A549 (cell line): Measurements from ENCODE around the gene SLC5A10. TPM values are rescaled to one million over a fixed set of nuclear protein-coding genes. Genes with fewer than 3 reads are reported as not detected.
"Not testable (repeated sequence)": the region's sequence is repeated elsewhere in the genome, so short reads cannot be mapped to it uniquely, and the experiment has no call there.

ENCODE experiments used
- ATAC-seq, 2 experiments: fragments of 200-7000 bp in 1 of 2; fragments of >200 bp in 1 of 2; cut with Nextera tagmentation in 1 of 2; cut with Tn5 transposase in 1 of 2; 3 replicates each; pipeline versions ENCODE4 v1.8.0 to v1.9.1; 2018 to 2020; ENCODE audit warnings: mild to moderate bottlenecking in 1 of 2, moderate library complexity in 1 of 2
- CTCF ChIA-PET: fragments of 300-600 bp; sonication (Branson Sonifier 250); formaldehyde crosslinking; extraction: SDS; loops from one replicate; lab custom pipeline; 2021; ENCODE audit warnings: antibody characterized with exemption, inconsistent platforms; lab: Yijun Ruan, JAX
- POLR2A ChIA-PET: fragments of 350-600 bp; formaldehyde crosslinking; extraction: SDS; loops from one replicate; lab custom pipeline; 2021; ENCODE audit warnings: antibody characterized with exemption, inconsistent platforms; lab: Yijun Ruan, JAX
- DNase-seq, 2 experiments: peaks; one replicate each; pipeline versions ENCODE4 v3.0.0 to v3.0.0-alpha.2; 2011 to 2016; ENCODE audit warnings: low read depth in 1 of 2, low spot score in 1 of 2
- FAIRE-seq: peaks from 2 replicates; lab custom pipeline; 2011; peaks lifted over from hg19 to GRCh38; lab: Jason Lieb, UNC
- H3K27ac ChIP-seq, 2 experiments: fragments of >200 bp; sonication (Bioruptor Twin); formaldehyde crosslinking; 3 replicates each; pipeline ENCODE4 v1.5.1; 2016 to 2017
- H3K4me1 ChIP-seq: fragments of >200 bp; sonication (Bioruptor Twin); formaldehyde crosslinking; 3 replicates; pipeline ENCODE4 v1.6.1; 2016
- H3K4me2 ChIP-seq: fragments of >200 bp; sonication (Bioruptor Twin); formaldehyde crosslinking; 3 replicates; pipeline ENCODE4 v1.6.1; 2016
- H3K4me3 ChIP-seq: fragments of >200 bp; sonication (Bioruptor Twin); formaldehyde crosslinking; 3 replicates; pipeline ENCODE4 v1.5.1; 2016
- H3K9me3 ChIP-seq: fragments of >200 bp; sonication (Bioruptor Twin); formaldehyde crosslinking; 3 replicates; pipeline ENCODE4 v1.6.1; 2016
- CEBPB ChIP-seq, 2 experiments: fragments of >200 bp in 1 of 2; sonication (Bioruptor Twin) in 1 of 2; formaldehyde crosslinking in 1 of 2; IDR thresholded peaks; 2 replicates each; pipeline ENCODE4 v1.6.1; 2012 to 2016
- CHD4 ChIP-seq: fragments of 200-600 bp; sonication (generic); IDR thresholded peaks from 2 replicates; pipeline ENCODE4 v1.6.1; 2016; ENCODE audit warnings: antibody characterized with exemption, mild to moderate bottlenecking, borderline replicate concordance
- EP300 ChIP-seq, 2 experiments: fragments of >200 bp; sonication (Bioruptor Twin); formaldehyde crosslinking; IDR thresholded peaks; 2 replicates in 1 of 2; 3 replicates in 1 of 2; pipeline ENCODE4 v1.6.1; 2016 to 2017
- FOSL2 ChIP-seq, 2 experiments: fragments of 450-650 bp in 1 of 2; fragments of >200 bp in 1 of 2; sonication (Bioruptor Twin) in 1 of 2; formaldehyde crosslinking; IDR thresholded peaks; 2 replicates each; pipeline versions ENCODE4 v1.5.0 to v1.6.1; 2016 to 2020; ENCODE audit warnings: mild to moderate bottlenecking in 1 of 2, moderate library complexity in 1 of 2
- GATA3 ChIP-seq: IDR thresholded peaks from 2 replicates; pipeline ENCODE4 v1.6.1; 2012; ENCODE audit warnings: borderline replicate concordance
- HOXA7 ChIP-seq: fragments of 250-450 bp; sonication (Bioruptor Pico); IDR thresholded peaks from 2 replicates; pipeline ENCODE4 v1.5.0; 2020; ENCODE audit warnings: mild to moderate bottlenecking, moderate library complexity
- HOXB5 ChIP-seq: fragments of 250-450 bp; sonication (Bioruptor Pico); IDR thresholded peaks from 2 replicates; pipeline ENCODE4 v1.5.0; 2020; ENCODE audit warnings: mild to moderate bottlenecking, moderate library complexity
- JUN ChIP-seq, 2 experiments: fragments of >200 bp; sonication (Bioruptor Twin); formaldehyde crosslinking; IDR thresholded peaks; 2 replicates in 1 of 2; 3 replicates in 1 of 2; pipeline ENCODE4 v1.6.1; 2016 to 2017
- JUNB ChIP-seq: fragments of >200 bp; sonication (Bioruptor Twin); formaldehyde crosslinking; IDR thresholded peaks from 2 replicates; pipeline ENCODE4 v1.6.1; 2016
- MAFK ChIP-seq: fragments of 450-650 bp; IDR thresholded peaks from 2 replicates; pipeline ENCODE4 v1.6.1; 2014; ENCODE audit not compliant: partially characterized antibody
- MYC ChIP-seq: IDR thresholded peaks from 2 replicates; pipeline ENCODE4 v1.6.1; 2012; ENCODE audit warnings: mild to moderate bottlenecking, inconsistent platforms, low read length, improper control_type of control experiment, borderline replicate concordance
- NFE2L2 ChIP-seq: fragments of 150-350 bp; conservative IDR thresholded peaks from 2 replicates; pipeline ENCODE4 v1.6.1; 2014; ENCODE audit warnings: low read length
- RAD21 ChIP-seq, 2 experiments: fragments of >200 bp in 1 of 2; sonication (Bioruptor Twin) in 1 of 2; formaldehyde crosslinking in 1 of 2; IDR thresholded peaks in 1 of 2; conservative IDR thresholded peaks in 1 of 2; 2 replicates in 1 of 2; 3 replicates in 1 of 2; pipeline ENCODE4 v1.6.1; 2012 to 2018; ENCODE audit warnings: inconsistent platforms in 1 of 2
- SMC3 ChIP-seq: fragments of >200 bp; sonication (Bioruptor Twin); formaldehyde crosslinking; IDR thresholded peaks from 3 replicates; pipeline ENCODE4 v1.6.1; 2018; ENCODE audit warnings: inconsistent platforms
- WGBS: methylation state at CpG from one replicate; pipeline ENCODE4 v1.1.6; 2017; ENCODE audit errors: missing lambda C conversion rate; 5-methylcytosine and 5-hydroxymethylcytosine counted together
- polyA plus RNA-seq, 4 experiments: library from polyadenylated mRNA; depleted of rRNA in 3 of 4; stranded (reverse); fragments of >200 nt; fragmentation: RNase III in 1 of 4; extraction: RNeasy Plus Mini Kit Qiagen cat#74134 plus additional on column Dnase treatment in 1 of 4; gene quantifications; 2 replicates in 3 of 4; 3 replicates in 1 of 4; pipeline ENCODE4 v1.2.3, GENCODE V29; 2011 to 2017
- TF ChIP-seq, protein P1 (sequence below): IDR thresholded peaks from 2 replicates; pipeline ENCODE4 v1.6.1; 2012
- TF ChIP-seq, protein P2 (sequence below): IDR thresholded peaks from 2 replicates; pipeline ENCODE4 v1.6.1; 2012
- TF ChIP-seq, protein P3 (sequence below): IDR thresholded peaks from 2 replicates; pipeline ENCODE4 v1.6.1; 2012; ENCODE audit warnings: low read depth, borderline replicate concordance

SLC5A10 gene
- polyA plus RNA-seq, 2 of the 4 experiments (the other 2 are of a cell fraction): 0.15 to 0.28 TPM

DNA sequence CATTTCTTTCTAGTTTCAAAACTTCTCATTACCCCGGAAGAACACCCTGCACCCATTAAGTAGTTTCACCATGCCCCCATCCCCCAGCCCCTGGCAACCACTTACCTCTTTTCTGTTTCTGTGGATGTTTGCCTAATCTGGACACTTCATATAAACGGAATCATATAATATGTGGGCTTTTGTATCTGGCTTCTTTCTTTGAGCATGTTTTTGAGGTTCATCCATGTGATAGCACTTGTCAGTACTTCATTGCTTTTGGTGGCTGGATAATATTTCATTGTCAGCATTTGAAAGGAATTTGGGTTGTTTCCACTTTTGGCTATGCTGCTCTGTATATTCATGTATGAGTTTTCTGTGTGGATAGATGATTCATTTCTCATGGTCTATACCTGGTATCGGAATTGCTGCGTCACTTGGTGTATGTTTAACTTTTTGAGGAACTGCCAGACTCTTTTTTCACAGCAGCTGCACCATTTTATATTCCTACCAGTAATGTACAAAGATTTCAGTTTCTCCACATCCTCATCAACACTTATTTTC lies 30.0 kb upstream of the SLC5A10 start:
- FAIRE-seq (peak; percentile 100), ATAC-seq (peak; percentile 83 to 88), DNase-seq (peak; percentile 87 to 96)
- CTCF ChIA-PET: interaction anchor here (2.4 kb wide), 1 partner anchor 39 kb away, joined by 12 read pairs; no protein-coding TSS in a partner anchor
- Histone ChIP-seq H3K9me3 (no peaks in the 10 kb centered on the region), H3K27ac (peak overlapping the region; percentile 89 to 92), H3K4me1 (peaks cover 43% of the 10 kb centered on the region), H3K4me3 (peak overlapping the region; percentile 25; the same call in 2 of the 3 replicates), H3K4me2 (peak overlapping the region; percentile 87)
- POLR2A ChIA-PET: no interaction called here
- no peak for TF ChIP-seq HOXA7
- TF ChIP-seq, protein P1, sequence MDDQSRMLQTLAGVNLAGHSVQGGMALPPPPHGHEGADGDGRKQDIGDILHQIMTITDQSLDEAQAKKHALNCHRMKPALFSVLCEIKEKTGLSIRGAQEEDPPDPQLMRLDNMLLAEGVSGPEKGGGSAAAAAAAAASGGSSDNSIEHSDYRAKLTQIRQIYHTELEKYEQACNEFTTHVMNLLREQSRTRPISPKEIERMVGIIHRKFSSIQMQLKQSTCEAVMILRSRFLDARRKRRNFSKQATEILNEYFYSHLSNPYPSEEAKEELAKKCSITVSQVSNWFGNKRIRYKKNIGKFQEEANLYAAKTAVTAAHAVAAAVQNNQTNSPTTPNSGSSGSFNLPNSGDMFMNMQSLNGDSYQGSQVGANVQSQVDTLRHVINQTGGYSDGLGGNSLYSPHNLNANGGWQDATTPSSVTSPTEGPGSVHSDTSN: 0 out of 2 replicates have a peak, but pooled peaks have one; percentile 44
- TF ChIP-seq MAFK: peak; percentile 99
- no peak for TF ChIP-seq EP300 (IDR thresholded peaks at IDR 0.05)
- TF ChIP-seq, protein P2, sequence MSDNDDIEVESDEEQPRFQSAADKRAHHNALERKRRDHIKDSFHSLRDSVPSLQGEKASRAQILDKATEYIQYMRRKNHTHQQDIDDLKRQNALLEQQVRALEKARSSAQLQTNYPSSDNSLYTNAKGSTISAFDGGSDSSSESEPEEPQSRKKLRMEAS: peak; percentile 73
- TF ChIP-seq NFE2L2: peak; percentile 70
- no peak for TF ChIP-seq SMC3
- peak; percentile 72; the same call in 1 of the 2 replicates for TF ChIP-seq GATA3
- peak; percentile 69 to 80; a peak in 3 of 5 replicates for TF ChIP-seq JUN (IDR thresholded peaks at IDR 0.05)
- TF ChIP-seq JUNB: peak; percentile 81
- peak; percentile 85; the same call in 1 of the 2 replicates for TF ChIP-seq HOXB5 (CRISPR knock-in tag)
- no peak for TF ChIP-seq CHD4
- peak; percentile 78 for TF ChIP-seq FOSL2 (IDR thresholded peaks at IDR 0.05)
- peak; percentile 95 for TF ChIP-seq FOSL2 (CRISPR knock-in tag; IDR thresholded peaks at IDR 0.05)
- TF ChIP-seq, protein P3, sequence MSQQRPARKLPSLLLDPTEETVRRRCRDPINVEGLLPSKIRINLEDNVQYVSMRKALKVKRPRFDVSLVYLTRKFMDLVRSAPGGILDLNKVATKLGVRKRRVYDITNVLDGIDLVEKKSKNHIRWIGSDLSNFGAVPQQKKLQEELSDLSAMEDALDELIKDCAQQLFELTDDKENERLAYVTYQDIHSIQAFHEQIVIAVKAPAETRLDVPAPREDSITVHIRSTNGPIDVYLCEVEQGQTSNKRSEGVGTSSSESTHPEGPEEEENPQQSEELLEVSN: 0 out of 2 replicates have a peak, but pooled peaks have one; percentile 31
- WGBS: under 1% methylated on average over 4 of the region's 4 CpGs

DNA sequence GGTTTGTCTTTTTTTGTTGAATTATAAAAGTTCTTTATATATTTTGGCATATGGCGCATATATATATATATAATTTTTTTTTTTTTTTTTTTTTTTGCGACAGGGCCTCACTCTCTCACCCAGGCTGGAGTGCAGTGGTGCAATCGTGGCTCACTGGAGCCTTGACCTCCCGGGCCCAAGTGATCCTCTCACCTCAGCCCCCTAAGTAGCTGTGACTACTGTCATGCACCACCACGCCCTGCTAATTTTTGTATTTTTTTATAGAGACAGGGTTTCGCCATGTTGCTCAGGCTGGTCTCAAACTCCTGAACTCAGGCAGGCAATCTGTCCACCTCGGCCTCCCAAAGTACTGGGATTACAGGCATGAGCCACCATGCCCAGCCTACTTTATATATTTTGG lies 29.4 kb upstream of the SLC5A10 start:
- FAIRE-seq: not testable (repeated sequence)
- WGBS: 43% methylated on average over 7 of the region's 7 CpGs
- CTCF ChIA-PET: interaction anchor here (0.6 to 2.4 kb wide), 2 partner anchors 23 to 39 kb away, joined by 3 to 12 read pairs; no protein-coding TSS in a partner anchor

DNA sequence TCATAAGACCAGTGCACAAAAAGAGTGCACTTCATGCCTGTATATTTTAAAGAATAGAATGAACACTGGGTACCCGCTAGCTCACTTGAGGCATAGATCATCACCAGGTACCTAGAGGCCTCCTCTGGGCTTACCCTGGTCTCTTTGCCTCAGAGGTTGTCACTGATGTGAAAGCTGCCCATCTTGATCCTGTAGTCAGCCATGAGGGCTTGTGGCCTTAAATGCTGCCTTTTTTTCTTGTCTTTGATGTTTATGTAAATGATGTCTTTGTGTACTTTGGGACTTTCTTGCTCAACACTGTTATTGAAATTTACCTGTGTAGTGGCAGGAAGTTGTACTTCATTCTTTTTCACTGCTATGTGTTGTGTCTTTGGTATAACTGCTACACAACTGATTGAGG lies 26.8 kb upstream of the SLC5A10 start:
- no peak overlapping the region for H3K4me3 ChIP-seq
- ChIA-PET POLR2A (no interaction called here), CTCF (interaction anchor here (0.7 kb wide), 1 partner anchor 9 kb away, joined by 4 read pairs; no protein-coding TSS in a partner anchor)
- 97% methylated on average over 1 of the region's 1 CpG for WGBS
- peak; percentile 74 for FAIRE-seq
- H3K9me3 ChIP-seq: no peaks in the 10 kb centered on the region
- H3K4me1 ChIP-seq: peaks cover 33% of the 10 kb centered on the region
- ATAC-seq: no peak
- TF ChIP-seq MYC (no peak), RAD21 (conservative IDR thresholded peaks at IDR 0.05 in 1 of 2, IDR thresholded peaks at IDR 0.05 in 1 of 2) (no peak), NFE2L2 (no peak)
- peak overlapping the region in 1 of 2 experiments; percentile 38; a peak in 2 of 6 replicates for H3K27ac ChIP-seq
- H3K4me2 ChIP-seq: no peak overlapping the region
- no peak for DNase-seq

More for the DNA sequence above, 29.4 kb upstream of the SLC5A10 start:
- Histone ChIP-seq H3K27ac (peak overlapping the region; percentile 89 to 92), H3K4me2 (peak overlapping the region; percentile 87), H3K4me1 (peaks cover 43% of the 10 kb centered on the region), H3K4me3 (peak overlapping the region; percentile 25; the same call in 1 of the 3 replicates)
- not testable (repeated sequence) for H3K9me3 ChIP-seq, ATAC-seq, DNase-seq
- POLR2A ChIA-PET: interaction anchor here (0.7 kb wide), 1 partner anchor 10 kb away, joined by 7 read pairs; no protein-coding TSS in a partner anchor

DNA sequence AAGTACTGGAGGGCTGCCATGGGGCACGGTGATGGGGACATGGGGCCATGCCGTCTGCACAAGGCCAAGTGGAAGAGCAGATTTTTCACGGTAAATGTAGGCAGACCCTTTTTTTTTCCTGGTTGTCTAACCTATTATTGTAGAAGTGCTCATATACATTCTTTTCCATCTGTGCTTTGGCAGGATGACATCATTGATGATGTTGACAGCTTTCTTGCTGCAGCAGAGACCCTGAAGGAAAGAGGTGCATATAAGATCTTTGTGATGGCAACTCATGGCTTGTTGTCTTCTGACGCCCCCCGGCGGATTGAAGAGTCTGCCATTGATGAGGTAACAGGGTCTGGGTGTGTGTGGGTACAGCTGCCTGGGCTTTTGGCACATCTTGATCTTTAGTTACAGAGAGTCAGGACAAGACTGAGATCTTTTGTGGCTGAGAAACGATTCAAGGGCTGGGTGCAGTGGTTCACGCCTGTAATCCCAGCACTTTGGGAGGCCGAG lies 23.3 kb upstream of the SLC5A10 start:
- FAIRE-seq (no peak), ATAC-seq (no peak), DNase-seq (no peak)
- H3K4me3 ChIP-seq: no peak overlapping the region
- H3K27ac ChIP-seq: no peak overlapping the region
- 90% methylated on average over 9 of the region's 9 CpGs for WGBS
- ChIA-PET POLR2A (no interaction called here), CTCF (interaction anchor here (1.1 kb wide), 1 partner anchor 32 kb away, joined by 3 read pairs; no protein-coding TSS in a partner anchor)
- peak in 1 of 2 experiments; percentile 32; a peak in 1 of 5 replicates for TF ChIP-seq RAD21 (conservative IDR thresholded peaks at IDR 0.05 in 1 of 2, IDR thresholded peaks at IDR 0.05 in 1 of 2)
- TF ChIP-seq CEBPB (IDR thresholded peaks at IDR 0.05): no peak
- no peak overlapping the region for H3K4me2 ChIP-seq
- peaks cover 1% of the 10 kb centered on the region; the same call in 1 of the 3 replicates for H3K4me1 ChIP-seq
- no peaks in the 10 kb centered on the region for H3K9me3 ChIP-seq
